Activated CD4-positive, alpha-beta T cell treated with anti-CD3 and anti-CD28 coated beads, Interleukin-2, amount 50 U/mL, for 16 hours (primary cell): ENCODE data around the gene TCF7L2.

Source experiments
- DNase-seq: peaks from one replicate; pipeline ENCODE4 v3.0.0-alpha.2; 2020

The TCF7L2 gene

DNA sequence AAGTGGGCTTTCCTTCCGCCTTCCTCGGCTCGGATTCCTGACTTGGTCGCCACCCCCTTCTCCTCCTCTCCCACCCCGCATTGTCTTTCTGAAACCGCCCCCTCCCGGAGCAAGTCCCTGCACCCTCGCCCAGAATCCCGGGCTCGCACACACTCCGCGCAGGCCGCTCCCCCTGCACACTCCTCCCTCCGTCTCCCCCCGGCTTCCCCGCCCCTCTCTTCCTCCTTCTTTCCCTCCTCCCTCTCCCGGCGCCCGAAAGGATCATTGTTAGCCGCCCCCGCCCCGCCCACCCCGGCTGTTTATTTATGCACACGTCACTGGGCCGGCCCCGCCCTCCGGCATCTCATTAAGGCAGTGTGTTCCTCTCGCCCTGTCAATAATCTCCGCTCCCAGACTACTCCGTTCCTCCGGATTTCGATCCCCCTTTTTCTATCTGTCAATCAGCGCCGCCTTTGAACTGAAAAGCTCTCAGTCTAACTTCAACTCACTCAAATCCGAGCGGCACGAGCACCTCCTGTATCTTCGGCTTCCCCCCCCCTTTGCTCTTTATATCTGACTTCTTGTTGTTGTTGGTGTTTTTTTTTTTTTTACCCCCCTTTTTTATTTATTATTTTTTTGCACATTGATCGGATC is at the start of gene TCF7L2:
TCF7L2 (plus strand) TSS at position 373 of the 633 bp plus-strand sequence. CDS start 510 bp downstream, outside the sequence.
- peak; percentile 47 for DNase-seq

DNA sequence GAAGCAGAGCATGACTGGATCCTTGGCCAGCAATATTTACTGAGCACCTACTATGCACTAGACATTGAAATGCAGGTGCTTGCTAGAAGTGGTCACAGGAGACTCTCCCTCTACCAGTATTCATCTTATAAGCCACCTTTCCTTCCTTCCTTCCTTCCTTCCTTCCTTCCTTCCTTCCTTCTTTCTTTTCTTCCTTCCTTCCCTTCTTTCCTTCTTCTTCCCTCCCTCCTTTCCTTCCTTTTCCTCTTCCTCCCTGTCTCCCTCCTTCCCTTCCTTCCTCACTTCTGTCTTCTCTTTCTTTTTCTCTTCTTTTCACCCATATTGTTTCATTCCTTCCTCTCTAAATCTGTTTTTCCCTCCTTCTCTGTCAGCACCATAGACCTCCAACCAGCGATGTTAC is 47.3 kb upstream of the TCF7L2 start:
- no peak for DNase-seq

DNA sequence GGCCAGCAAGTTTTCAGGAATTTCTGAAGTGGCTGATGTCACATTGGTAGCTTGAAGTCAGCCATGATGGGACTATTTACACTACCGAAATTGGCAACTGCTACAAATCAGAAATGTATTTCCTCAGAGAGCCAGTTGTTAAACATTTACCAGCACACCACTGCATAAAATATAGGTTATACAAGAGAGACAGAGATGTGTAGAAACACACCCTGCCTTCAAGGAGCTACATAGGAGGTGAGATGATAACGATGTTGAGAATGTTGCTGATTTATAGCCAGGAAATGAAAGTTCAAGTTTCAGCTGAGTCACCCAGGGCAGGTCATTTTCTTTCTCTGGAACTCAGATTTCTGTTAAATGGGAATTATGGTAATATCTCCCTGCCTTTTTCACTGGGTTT is 46.0 kb upstream of the TCF7L2 start:
- DNase-seq = no peak

DNA sequence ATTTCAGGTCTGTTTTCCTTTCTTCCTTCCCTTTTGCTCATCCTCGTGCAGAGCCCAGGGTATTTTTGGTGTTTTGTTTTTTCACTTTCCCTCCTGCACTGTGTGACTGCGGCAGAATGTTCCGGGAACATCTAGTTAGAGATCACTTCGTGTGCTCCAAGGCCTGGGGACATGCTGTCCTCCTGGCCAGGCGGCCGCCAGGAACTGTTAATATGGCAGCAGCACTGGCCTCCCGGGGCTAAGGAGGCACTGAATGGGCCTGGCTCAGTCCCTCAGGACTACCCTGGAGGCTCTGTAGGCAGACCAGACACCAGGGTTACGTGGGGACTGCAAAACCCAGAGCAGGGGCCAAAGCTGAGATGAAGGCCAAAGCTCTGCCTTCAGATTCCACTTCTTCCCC is 43.1 kb upstream of the TCF7L2 start:
- no peak for DNase-seq

DNA sequence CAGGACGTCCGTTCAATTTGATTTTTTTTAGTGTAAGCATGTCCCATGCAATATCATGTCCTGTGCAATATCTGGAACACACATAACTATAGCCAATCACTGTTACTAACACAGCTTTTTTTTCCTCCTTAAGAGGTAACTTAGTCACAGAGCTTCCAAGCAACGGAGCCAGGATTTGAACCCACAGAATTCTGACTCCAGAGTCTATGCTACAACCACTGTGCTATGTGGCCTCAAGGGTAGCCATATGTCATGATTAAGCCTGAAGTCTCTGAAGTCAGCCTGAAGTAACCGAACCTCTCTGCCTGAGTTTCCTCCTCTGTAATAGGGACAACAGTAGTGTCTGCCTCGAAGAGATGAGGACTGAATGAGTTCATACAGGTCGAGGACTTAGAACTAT is 42.2 kb upstream of the TCF7L2 start:
- DNase-seq = no peak

DNA sequence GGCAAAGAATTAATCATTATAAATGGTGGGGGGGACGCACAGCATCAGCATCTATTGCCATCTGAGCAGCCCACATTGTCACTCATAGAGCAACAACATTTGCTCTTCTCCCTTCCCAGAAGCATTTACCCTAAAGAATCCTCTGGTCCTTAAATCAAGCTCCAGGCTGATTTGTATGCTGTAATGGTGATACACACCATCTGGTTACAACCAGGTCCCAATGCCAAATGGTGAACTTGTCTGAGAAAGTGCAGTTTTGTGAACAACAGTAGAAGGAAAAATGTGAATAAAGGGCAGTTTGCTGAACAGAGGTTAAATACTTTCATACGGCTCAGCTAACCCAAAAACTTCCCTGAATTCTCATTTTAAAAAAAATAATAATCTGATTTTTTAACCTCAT is 38.8 kb upstream of the TCF7L2 start:
- no peak for DNase-seq

DNA sequence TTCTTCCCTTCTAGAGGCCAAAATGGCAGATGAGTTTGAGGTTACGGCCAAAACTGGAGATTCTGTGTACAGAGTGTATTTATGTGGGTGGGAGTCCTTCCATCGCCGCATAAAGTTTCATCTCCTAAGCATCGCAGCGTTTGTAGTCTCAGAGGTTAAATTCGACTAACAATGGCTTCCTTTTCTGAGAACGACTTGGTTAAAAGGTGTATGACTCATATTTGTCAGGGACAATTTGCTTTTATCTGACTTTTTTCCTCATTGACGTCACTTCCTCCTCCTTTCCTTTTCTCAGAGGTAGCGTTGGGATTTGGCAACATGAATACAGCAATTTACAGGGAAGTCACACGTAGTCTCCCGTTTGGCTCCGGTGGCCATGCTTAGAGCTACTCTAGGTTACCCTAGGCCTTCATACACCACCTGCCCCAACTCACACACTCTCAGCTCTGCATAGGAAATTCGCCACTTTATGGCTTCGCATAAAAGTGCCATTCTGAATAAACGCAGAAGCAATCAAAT is 37.6 kb upstream of the TCF7L2 start:
- DNase-seq = no peak

DNA sequence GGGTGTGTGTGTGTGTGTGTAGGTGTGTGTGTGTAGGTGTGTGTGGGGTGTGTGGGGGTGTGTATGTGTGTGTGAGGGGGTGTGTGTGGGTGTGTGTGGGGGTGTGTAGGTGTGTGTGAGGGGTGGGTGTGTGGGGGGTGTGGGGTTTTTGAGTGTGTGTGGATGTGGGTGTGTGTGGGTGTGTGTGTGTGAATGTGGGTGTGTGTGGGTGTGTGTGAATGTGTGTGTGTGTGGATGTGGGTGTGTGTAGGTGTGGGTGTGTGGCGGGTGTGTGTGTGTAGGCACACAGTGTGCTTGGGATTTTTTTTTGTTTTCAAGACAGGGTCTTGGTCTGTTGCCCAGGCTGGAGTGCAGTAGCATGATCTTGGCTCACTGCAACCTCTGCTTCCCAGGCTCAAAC is 36.8 kb upstream of the TCF7L2 start:
- DNase-seq = no peak

DNA sequence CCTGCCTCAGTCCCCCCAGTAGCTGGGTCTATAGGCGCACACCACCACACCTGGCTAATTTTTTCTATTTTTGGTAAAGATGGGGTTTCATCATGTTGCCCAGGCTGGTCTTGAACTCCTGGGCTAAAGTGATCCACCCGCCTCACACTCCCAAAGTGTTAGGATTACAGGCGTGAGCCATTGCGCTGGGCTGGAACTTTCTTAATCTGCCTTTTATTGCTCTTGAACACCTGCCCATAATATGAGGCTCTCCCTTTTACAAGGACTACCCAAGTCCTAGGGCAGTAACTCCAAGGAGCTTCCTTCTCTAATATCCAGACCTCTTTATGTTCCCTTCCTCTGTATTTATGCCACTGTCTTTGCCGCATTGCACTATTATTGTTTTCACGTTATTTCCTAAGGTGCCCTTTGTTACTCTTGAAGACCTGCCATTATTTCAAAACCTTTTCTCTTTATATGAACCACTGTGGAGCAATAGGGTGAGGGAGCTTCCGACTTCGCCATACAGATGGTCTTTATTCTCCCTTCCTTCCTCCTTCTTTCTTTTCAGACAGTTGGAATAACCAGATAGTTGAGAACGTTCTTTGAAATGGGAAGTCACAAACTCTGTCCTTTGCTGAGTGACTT is 36.3 kb upstream of the TCF7L2 start:
- no peak for DNase-seq

DNA sequence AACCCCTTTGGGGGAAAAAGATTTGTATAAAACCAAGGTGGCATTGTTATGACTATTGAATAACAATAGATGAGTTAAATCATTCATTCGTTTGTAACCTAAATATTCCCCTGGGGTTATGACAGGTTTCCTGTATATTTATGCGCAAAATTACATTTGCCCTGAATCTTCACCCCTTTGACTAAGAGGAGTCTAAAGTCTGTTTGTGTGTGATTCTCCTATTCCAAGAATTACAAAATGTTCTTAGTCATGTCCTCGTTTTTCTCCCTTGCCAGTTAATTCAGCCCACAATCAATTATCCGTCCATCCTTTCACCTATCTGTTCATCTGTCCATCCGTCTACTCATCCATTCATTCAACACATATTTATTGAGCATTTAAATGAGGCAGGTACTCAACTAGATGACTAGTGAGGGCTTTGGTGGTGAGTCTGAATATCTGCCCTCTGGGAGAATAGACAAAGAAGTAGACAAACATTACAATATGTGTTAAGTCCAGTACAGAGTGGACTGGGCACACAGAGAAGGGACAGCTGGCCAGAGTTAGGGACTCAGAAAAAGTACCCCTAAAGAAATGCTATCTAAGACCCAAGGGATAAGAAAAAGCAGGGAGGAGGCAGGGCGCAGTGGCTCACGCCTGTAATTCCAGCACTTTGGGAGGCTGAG is 35.6 kb upstream of the TCF7L2 start:
- DNase-seq = no peak

DNA sequence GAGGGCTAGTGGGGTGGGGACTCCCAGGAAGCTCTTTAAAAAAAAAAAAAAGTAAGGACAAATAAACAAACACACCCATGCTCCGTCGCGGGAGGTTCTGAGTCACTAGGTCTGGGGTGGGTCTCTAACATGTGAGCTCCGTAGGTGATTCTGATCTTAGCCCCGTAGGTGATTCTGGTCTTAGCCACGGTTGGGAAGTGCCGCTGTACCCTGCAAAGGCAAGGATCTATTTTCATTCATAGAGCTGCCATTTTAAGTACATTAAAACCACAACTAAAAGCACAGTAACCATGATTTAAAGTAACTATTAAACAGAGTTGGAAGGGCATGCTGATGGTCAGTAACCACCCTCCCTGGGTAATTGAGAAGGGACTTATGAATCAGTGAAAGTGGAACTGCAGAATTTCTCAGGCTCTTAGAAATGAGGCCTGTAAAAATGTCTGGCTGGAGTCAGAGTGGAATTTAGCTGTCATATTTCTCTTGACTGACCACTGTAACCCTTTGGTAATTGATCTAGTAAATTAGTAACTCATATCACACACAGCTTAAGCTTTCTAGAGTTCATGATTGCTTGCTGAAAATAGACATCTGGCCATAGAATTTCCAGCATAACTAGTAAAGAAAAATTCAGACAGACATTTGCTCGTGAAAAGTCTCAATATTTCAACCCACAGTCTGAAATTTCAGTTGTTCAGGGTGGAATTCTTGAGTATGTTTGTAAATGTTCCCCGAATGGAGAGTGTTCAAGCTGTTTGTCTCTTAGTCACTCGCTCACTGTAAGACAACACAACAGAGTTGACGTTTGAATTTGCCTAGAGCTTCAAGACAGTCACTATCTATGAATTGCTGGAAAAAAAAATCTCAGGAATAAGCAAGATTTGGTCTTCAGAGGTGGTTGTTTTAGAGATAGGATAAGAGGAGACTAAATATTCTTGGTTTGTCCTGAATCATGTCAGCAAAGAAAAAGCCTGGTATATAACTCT is 34.2 kb upstream of the TCF7L2 start:
- no peak for DNase-seq

DNA sequence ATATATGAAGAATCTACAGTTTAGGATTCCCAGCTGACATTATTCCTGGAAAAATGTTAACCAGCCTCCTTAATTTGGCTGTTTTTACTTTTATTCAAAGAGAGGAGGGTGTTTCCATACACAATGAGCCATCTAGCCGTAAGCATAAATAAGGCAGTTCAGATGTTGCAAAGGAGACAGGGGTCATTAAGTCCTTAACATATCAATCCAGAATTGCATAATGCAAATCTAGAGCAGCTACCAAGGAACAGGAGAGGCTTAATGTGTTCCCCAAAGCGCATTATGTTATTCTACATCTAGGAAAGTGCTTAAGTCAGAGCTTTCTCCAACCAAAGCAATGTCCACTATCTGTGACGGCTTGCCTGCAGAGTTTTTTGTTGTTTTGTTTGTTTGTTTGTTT is 32.4 kb upstream of the TCF7L2 start:
- DNase-seq = no peak

DNA sequence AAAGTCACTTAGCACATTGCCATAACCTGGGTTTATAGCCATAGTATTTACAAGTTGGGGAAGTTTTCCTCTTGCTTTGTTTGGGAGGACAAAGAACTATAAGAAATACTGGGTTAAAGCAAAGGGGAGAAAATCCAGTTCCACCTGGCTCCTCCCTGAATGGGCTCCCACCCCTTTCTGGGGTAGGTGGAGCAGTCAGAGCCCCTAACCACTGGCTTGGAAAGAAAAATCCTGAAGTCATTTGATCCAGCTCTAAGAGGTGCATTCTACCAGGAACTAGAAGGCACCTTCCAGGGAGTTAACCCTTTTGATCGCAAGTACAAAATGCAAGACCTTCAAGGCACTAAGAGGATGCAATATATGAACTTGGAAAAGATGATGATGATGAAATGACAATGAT is 31.3 kb upstream of the TCF7L2 start:
- DNase-seq = no peak

DNA sequence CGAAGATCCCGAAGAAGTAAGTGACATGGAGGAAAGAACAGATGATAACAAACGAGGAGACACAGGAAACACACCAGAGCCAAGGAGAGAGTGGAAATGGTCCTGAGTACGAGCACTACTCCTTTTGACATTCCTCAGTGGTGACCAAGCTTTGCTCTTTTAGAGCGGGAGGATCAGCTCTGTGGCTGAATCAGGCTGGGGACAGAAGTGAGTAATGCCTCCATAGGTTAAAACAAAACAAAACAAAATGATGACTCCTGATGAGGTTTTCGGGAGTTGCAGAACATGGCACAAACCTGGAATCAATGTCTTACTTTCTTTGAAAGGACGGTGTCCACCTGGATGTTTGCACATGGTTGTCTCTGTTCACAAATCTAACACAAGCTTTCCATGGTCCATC is 30.3 kb upstream of the TCF7L2 start:
- no peak for DNase-seq

DNA sequence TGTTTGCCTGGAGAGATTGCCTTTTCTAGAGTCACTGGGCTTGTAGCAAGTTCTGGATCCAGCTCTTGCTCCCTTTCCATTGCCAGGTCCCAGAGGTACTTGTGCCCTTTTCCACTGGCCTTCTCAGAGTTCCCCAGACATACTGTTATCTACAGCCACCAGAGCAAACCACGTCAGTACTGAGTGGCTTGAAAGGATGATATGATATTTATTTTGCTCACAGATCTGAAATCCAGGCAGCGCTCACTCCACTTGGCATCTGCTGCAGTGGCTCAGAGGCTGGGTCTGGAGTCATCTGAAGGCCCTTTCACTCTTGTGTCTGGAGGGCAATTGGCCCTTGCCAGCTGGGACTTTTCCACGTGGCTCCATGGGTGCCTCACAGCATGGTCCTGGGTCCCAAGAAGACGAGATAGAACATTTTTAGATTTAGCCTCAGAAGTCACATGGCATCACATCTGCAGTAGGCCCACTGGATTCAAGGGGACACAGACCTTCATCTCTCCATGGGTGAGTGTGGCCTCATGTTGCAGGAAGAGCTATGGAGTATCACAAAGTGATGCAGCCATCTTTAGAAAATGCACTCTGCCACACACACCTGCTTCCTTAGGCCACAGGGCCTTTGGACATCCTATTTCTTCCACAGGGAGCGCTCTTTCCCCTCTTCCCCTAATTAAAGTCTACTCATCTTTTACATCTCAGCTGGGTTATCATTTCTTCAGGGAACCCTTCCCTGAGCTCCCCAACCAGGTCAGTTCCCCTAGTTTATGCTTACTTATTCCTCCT is 22.9 kb upstream of the TCF7L2 start:
- no peak for DNase-seq

DNA sequence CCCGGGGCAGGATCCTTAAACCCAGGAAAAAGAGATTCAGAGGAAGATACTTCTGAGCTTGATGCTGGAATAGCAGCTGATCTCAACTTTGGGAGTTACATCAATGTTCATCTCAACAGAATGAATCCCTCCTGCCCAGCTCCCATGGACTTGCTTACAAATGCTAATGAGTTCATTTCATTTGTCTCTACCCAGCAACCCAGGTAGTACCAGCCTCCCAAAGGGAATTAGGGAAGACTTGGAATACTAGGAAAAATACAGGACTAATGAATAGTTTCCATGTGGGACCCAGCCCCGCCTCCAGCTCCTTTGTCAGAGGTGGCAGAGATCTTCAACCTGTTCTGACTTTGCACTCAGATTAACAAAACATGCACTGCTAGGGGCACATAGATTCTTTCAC is 22.1 kb upstream of the TCF7L2 start:
- no peak for DNase-seq

DNA sequence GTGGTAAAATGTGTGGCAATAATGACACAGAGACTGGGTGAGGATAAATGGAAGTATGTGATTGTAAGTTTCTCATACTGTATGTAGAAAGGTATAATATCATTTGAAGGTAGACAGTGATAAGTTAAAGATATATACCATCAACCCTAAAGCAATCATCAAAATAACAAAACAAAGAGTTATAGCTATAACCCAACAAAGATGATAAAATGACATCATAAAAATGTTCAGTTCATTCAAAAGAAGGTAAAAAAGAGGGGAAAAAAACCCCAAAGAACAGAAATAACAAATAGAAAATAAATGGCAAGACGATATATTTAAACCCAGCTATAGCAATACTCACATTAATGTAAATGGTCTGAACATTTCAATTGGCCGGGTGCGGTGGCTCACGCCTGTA is 17.4 kb upstream of the TCF7L2 start:
- DNase-seq = no peak

DNA sequence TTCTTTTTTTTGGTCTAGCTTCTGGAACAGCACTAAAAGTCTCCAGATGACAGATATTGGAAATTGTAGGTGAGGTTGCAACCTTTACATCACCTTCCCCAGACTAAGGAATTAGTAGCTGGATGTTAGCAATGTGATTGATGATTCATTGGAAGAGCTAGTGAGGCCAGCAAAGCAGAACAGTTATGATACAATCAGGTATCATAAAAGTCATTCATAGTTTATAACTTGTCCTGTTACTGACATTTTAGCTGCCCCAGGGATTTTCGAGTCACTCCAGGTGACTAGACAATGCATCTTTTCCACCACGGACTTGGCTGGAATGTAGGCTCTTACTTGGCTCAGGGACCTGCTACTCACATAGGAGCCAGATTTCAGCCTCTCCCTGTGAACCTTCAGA is 15.9 kb upstream of the TCF7L2 start:
- DNase-seq = no peak

DNA sequence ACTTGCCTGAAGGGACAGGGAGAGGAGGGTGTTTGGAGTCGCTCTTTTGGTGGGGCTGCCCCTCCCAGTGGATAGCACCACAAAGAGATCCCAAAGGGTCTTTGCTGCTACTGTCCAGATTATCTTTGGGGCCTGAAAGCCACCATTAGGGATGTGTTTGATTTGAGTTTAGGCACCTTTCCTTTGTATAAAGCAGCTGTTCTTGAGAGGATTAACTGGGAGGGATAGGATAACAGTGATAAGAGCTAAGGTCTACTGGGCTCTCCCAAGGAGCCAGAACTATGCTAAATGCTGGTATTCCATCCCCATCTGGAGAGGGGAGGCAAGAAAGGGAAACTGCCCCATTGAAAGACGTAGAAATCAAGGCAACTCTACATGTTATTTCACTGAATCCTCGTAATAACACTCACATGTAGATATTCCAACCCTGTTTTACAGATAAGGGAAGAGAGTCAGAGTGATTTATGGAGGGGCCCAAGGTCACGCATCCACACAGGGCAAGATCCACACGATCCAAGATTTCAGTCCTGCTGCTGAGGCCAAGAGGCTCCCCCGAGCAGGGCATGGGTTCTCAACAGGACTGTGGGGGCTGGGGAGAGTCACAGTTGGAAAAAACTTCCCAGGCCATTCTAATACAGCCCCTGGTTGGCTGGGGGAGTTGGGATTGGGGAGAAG is 11.1 kb upstream of the TCF7L2 start:
- no peak for DNase-seq

DNA sequence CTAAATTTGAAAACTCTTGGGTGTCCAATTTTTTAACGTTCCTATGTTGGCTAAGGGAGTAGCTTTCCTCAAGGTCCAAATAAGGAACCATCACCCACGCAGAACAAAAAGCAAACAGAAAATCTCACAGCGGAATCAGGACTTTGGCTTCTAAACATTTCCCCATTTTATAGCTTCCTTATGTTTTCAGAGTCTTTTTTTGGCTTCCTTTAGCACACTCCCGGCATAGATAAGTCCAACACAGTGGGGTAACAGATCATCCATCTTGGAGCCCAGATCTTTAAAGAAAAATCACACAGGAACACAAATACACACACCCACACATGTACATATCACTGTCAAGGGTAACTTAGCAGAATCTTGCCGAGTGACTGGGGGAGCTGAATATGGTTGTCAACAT is 4.2 kb upstream of the TCF7L2 start:
- DNase-seq = no peak

DNA sequence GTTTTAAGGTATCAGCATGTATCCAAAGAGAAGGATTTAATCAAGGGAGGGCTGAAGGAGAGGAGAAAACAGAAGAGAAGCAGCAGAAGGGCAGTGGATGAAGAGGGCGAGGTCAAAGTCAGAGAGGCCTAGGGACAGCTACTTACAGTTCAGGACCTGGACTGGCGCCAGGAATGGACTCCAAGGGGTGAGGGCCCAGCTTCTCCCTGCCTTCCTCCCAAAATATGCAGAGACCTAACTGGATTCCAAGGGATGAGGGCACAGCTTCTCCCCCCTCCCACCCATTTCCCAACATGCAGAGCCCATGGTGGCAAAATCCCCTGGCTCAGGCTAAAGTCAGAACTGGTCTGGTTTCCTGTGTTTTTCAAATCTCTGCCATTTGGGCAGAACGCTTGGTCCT is 3.4 kb upstream of the TCF7L2 start:
- no peak for DNase-seq

DNA sequence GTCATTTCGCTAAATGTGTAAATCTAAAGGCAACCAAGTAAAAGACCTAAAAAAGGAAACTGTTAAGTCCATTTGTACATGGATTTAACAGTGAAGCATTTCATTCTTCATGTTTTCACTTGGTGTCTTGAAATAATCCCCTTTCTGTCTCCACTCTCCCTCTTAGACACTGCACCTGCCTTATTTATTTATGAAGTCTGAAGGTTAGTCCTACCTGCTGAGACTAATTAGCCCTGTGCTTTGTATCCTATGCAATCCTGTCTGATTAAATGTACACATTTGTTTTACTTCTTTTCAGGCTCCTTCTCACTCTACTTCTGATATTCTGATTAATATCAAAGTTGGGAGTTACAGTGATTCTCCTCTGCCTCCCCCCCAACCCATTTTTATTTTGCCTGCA is 1.9 kb upstream of the TCF7L2 start:
- no peak for DNase-seq
